ENCODE measurements around the gene TMA7B.
"Not testable (repeated sequence)": the region's sequence is repeated elsewhere in the genome, so short reads cannot be mapped to it uniquely, and the experiment has no call there.

The TMA7B gene

GRCh38 chr22:39985383-39986035, 25.3 kb downstream of the TMA7B start:
- no peak for DNase-seq

- peak; percentile 58 for DNase-seq
Measured at GRCh38 chr22:39988386-39989114, 28.4 kb downstream of the TMA7B start.

GRCh38 chr22:39989633-39990032, 29.4 kb downstream of the TMA7B start:
- no peak for DNase-seq

- peak; percentile 66 for DNase-seq
Measured at GRCh38 chr22:39990686-39991085, 30.5 kb downstream of the TMA7B start.

- no peak for DNase-seq
Measured at GRCh38 chr22:39991159-39991860, 31.1 kb downstream of the TMA7B start.

- no peak for DNase-seq
Measured at GRCh38 chr22:39992088-39992826, 32.1 kb downstream of the TMA7B start.

- not testable (repeated sequence) for DNase-seq
Measured at GRCh38 chr22:39992894-39993293, 32.7 kb downstream of the TMA7B start.

GRCh38 chr22:39994041-39994565, 33.9 kb downstream of the TMA7B start:
- peak; percentile 96 for DNase-seq

- peak; percentile 62 for DNase-seq
Measured at GRCh38 chr22:39994566-39995392, 34.6 kb downstream of the TMA7B start, which contains the start of gene FAM83F. TSS of gene FAM83F (plus strand) at chr22:39994954. CDS start at chr22:39995043, 89 bp downstream.

GRCh38 chr22:39995393-39996252, 35.4 kb downstream of the TMA7B start:
- DNase-seq: peak; percentile 34

GRCh38 chr22:39996732-39997131, 36.5 kb downstream of the TMA7B start:
- DNase-seq: no peak

GRCh38 chr22:39997421-39997820, 37.2 kb downstream of the TMA7B start:
- DNase-seq: no peak

- DNase-seq: no peak
Measured at GRCh38 chr22:39997939-39998726, 37.9 kb downstream of the TMA7B start.

- DNase-seq: peak; percentile 59
Measured at GRCh38 chr22:39999144-39999757, 39.1 kb downstream of the TMA7B start.

- no peak for DNase-seq
Measured at GRCh38 chr22:40000171-40000570, 40.0 kb downstream of the TMA7B start.

- DNase-seq: no peak
Measured at GRCh38 chr22:40001106-40001505, 40.9 kb downstream of the TMA7B start.

- no peak for DNase-seq
Measured at GRCh38 chr22:40001800-40002577, 41.8 kb downstream of the TMA7B start.

- no peak for DNase-seq
Measured at GRCh38 chr22:40002935-40003715, 42.9 kb downstream of the TMA7B start.

All from hematopoietic multipotent progenitor cell treated with erythropoietin and hydrocortisone succinate and interleukin-3 and kit ligand, for 8 days (in vitro differentiated cells).